ENCODE results near the gene CYP4F3.

Gene CYP4F3

GRCh38 chr19:15640904-15641597 lies 354 bp downstream of the CYP4F3 start:
- CTCF ChIA-PET, result interaction anchor here (0.6 kb wide), 2 partner anchors 11 to 23 kb away, joined by 3 to 5 read pairs; no protein-coding TSS in a partner anchor
- POLR2A ChIA-PET (ENCODE audit: low non-redundant PET), result no interaction called here
- DNase-seq (ENCODE audit: low spot score), result no peak
- TF ChIP-seq, protein P1, sequence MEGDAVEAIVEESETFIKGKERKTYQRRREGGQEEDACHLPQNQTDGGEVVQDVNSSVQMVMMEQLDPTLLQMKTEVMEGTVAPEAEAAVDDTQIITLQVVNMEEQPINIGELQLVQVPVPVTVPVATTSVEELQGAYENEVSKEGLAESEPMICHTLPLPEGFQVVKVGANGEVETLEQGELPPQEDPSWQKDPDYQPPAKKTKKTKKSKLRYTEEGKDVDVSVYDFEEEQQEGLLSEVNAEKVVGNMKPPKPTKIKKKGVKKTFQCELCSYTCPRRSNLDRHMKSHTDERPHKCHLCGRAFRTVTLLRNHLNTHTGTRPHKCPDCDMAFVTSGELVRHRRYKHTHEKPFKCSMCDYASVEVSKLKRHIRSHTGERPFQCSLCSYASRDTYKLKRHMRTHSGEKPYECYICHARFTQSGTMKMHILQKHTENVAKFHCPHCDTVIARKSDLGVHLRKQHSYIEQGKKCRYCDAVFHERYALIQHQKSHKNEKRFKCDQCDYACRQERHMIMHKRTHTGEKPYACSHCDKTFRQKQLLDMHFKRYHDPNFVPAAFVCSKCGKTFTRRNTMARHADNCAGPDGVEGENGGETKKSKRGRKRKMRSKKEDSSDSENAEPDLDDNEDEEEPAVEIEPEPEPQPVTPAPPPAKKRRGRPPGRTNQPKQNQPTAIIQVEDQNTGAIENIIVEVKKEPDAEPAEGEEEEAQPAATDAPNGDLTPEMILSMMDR (conservative IDR thresholded peaks at IDR 0.05; ENCODE audit: low read depth), result no peak
- peak overlapping the region; percentile 89 for H3K27ac ChIP-seq

GRCh38 chr19:15641901-15642491 lies 1.3 kb downstream of the CYP4F3 start:
- ChIA-PET CTCF (no interaction called here), POLR2A (ENCODE audit: low non-redundant PET) (no interaction called here)
- peak overlapping the region; percentile 89 for H3K27ac ChIP-seq
- TF ChIP-seq, protein P1 (conservative IDR thresholded peaks at IDR 0.05; ENCODE audit: low read depth), result no peak
- DNase-seq (ENCODE audit: low spot score), result no peak

DNA sequence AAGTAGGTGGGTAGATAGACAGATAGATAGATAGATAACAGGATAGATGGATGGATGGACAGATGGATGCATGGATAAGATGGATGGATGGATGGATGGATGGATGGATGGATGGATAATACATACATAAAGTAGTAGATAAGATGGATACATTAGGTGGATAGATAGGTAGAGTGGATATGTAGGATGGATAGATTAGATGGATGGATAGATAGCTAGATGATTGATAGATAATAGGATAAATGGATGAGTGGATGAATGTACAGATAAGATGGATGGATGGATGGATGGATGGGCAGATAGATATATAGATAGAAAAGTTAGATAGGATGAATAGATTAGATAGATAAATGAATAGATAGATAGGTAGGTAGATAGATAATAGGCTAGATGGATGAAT lies 2.1 kb downstream of the CYP4F3 start:
- ChIA-PET CTCF (no interaction called here), POLR2A (ENCODE audit: low non-redundant PET) (no interaction called here)
- DNase-seq (ENCODE audit: low spot score), result no peak
- H3K27ac ChIP-seq, result no peak overlapping the region
- TF ChIP-seq, protein P1 (conservative IDR thresholded peaks at IDR 0.05; ENCODE audit: low read depth), result no peak

- no peak for DNase-seq (ENCODE audit: low spot score)
- POLR2A ChIA-PET (ENCODE audit: low non-redundant PET), result no interaction called here
- no peak overlapping the region for H3K27ac ChIP-seq
- TF ChIP-seq, protein P1 (conservative IDR thresholded peaks at IDR 0.05; ENCODE audit: low read depth), result no peak
- CTCF ChIA-PET, result no interaction called here
Measured at GRCh38 chr19:15643387-15643786, 2.7 kb downstream of the CYP4F3 start.

- ChIA-PET POLR2A (ENCODE audit: low non-redundant PET) (no interaction called here), CTCF (no interaction called here)
- H3K27ac ChIP-seq, result no peak overlapping the region
- no peak for DNase-seq (ENCODE audit: low spot score)
- TF ChIP-seq, protein P1 (conservative IDR thresholded peaks at IDR 0.05; ENCODE audit: low read depth), result no peak
Measured at GRCh38 chr19:15644066-15644741, 3.5 kb downstream of the CYP4F3 start.

DNA sequence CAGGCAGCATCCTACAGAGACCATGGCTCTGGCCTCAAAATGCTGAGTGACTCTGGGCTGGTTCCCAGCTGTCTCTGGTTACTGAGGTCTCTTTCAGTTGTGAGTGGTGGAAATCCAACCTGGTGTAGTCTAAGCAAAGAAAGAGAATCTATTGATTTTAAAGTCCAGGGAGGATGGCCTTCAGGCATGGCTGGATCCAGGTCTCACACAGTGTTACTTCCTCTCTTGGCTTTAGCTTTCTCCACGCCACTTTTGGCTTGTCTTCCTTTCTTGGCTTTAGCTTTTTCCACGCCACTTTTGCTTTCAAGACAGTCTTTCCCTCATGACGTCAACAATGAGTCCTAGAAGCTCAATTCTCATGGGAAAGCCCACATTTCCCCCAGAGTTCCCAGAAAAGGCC lies 4.1 kb downstream of the CYP4F3 start:
- TF ChIP-seq, protein P1 (conservative IDR thresholded peaks at IDR 0.05; ENCODE audit: low read depth), result no peak
- ChIA-PET CTCF (no interaction called here), POLR2A (ENCODE audit: low non-redundant PET) (no interaction called here)
- DNase-seq (ENCODE audit: low spot score), result no peak
- no peak overlapping the region for H3K27ac ChIP-seq

Data from RWPE1 (cell line).